GM20000 (cell line): ENCODE measurements around the gene TLCD3A.

Experiments
- DNase-seq: peaks from one replicate; pipeline ENCODE4 v3.0.0; 2012; ENCODE audit warnings: low spot score
- TF ChIP-seq, protein P1 (sequence below): IDR thresholded peaks from 2 replicates; pipeline ENCODE4 v1.5.1; 2012; ENCODE audit warnings: mild to moderate bottlenecking, control low read depth; ENCODE audit errors: extremely low read depth, missing control alignments

The TLCD3A gene

DNA sequence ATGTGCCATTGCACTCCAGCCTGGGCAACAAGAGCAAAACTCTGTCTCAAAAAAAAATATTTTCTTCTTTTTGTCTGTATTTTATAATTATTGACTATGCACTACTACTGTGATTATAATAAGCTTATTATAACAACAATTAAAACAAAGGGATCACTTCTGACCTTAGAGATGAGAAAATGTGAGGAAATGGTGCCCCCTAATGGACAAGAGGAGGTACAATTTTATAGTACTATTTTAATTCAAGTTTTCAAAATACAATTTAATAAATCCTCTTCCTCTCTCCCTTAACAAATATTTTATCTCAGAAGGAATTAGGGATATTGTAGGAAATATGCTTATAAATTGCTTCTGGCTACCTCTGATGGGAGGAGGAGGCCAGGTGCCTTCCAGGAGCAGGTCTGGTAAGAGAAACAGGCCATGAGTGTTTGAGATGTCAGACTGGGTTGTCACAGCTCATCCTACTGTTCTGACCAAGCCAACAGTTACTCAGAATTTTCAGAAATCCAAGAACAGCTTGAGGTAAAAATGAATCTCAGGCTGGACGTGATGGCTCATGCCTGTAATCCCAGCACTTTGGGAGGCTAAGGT lies 31.8 kb upstream of the TLCD3A start:
- peak; percentile 69 for DNase-seq
- TF ChIP-seq, protein P1, sequence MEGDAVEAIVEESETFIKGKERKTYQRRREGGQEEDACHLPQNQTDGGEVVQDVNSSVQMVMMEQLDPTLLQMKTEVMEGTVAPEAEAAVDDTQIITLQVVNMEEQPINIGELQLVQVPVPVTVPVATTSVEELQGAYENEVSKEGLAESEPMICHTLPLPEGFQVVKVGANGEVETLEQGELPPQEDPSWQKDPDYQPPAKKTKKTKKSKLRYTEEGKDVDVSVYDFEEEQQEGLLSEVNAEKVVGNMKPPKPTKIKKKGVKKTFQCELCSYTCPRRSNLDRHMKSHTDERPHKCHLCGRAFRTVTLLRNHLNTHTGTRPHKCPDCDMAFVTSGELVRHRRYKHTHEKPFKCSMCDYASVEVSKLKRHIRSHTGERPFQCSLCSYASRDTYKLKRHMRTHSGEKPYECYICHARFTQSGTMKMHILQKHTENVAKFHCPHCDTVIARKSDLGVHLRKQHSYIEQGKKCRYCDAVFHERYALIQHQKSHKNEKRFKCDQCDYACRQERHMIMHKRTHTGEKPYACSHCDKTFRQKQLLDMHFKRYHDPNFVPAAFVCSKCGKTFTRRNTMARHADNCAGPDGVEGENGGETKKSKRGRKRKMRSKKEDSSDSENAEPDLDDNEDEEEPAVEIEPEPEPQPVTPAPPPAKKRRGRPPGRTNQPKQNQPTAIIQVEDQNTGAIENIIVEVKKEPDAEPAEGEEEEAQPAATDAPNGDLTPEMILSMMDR, result peak; percentile 10

- DNase-seq, result no peak
- TF ChIP-seq, protein P1, result no peak
These were observed 29.1 kb upstream of the TLCD3A start for GRCh38 chr17:703081-703875.

GRCh38 chr17:704111-704864 lies 28.1 kb upstream of the TLCD3A start:
- no peak for DNase-seq
- TF ChIP-seq, protein P1, result no peak

GRCh38 chr17:705011-705410 lies 27.4 kb upstream of the TLCD3A start:
- no peak for DNase-seq
- TF ChIP-seq, protein P1, result no peak

- no peak for DNase-seq
These were observed 26.5 kb upstream of the TLCD3A start for GRCh38 chr17:705863-706262.

DNA sequence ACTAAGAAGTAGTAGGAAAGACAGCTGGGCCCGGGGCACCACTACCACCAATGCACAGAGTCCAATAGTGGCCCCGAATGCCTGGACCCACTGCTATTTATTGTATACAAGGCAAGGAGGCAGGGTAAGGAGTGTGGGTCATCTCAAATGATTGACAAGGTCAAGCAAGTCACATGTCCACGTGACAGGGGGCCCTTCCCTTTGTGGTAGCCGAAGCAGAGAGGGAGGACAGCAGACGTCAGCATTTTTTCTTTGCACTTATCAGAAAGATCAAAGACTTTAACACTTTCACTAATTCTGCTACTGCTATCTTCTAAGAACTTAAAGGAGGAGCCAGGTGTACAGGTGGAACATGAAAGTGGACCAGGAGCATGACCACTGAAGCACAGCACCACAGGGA lies 24.3 kb upstream of the TLCD3A start:
- no peak for DNase-seq
- TF ChIP-seq, protein P1, result no peak

More at GRCh38 chr17:705863-706262, 26.5 kb upstream of the TLCD3A start:
- TF ChIP-seq, protein P1, result no peak

GRCh38 chr17:718075-718474 lies 14.3 kb upstream of the TLCD3A start:
- no peak for DNase-seq
- TF ChIP-seq, protein P1, result no peak
